ENCODE measurements around the gene BCL2L11.

DNA sequence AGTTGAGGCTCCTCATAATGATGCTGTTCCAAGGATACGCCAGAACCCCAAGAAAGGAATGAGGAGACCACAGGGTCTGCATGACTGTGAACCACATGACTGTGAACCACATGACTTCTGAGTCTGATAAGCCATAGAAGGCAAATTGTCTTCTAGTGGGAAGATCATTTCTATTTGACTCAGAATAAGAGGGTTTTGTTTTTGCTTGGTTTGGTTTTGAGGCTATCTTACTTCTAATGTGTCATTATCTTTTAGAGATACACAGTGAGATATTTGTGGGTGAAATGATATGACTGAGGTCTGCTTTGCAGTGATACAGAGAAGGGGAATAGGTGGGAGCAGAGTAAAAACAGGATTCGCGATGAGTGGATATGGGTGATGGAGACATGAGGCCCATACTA, 28.9 kb upstream of the BCL2L11 start:
- TF ChIP-seq, protein P1, sequence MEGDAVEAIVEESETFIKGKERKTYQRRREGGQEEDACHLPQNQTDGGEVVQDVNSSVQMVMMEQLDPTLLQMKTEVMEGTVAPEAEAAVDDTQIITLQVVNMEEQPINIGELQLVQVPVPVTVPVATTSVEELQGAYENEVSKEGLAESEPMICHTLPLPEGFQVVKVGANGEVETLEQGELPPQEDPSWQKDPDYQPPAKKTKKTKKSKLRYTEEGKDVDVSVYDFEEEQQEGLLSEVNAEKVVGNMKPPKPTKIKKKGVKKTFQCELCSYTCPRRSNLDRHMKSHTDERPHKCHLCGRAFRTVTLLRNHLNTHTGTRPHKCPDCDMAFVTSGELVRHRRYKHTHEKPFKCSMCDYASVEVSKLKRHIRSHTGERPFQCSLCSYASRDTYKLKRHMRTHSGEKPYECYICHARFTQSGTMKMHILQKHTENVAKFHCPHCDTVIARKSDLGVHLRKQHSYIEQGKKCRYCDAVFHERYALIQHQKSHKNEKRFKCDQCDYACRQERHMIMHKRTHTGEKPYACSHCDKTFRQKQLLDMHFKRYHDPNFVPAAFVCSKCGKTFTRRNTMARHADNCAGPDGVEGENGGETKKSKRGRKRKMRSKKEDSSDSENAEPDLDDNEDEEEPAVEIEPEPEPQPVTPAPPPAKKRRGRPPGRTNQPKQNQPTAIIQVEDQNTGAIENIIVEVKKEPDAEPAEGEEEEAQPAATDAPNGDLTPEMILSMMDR (IDR thresholded peaks at IDR 0.05; ENCODE audit: extremely low read depth in 1 of 2, insufficient read depth in 1 of 2, low read depth in 1 of 2, low read length in 2 of 2) = no peak
- TF ChIP-seq MYC (IDR thresholded peaks at IDR 0.05; ENCODE audit: low read depth, low read length) (no peak), POLR2AphosphoS5 (IDR thresholded peaks at IDR 0.05; ENCODE audit: insufficient read depth, low read depth, low read length) (no peak), EZH2 (IDR thresholded peaks at IDR 0.05; ENCODE audit: borderline replicate concordance, low read depth, low read length, severe bottlenecking) (no peak)
